ENCODE measurements around the gene FYB1.

GRCh38 chr5:39220280-39221030, 1.1 kb upstream of the FYB1 start:
- TF ChIP-seq CTCF (conservative IDR thresholded peaks at IDR 0.05 in 1 of 2, IDR thresholded peaks at IDR 0.05 in 1 of 2; ENCODE audit: extremely low read depth in 1 of 2, insufficient read depth in 1 of 2, low read depth in 1 of 2, low read length in 2 of 2) (no peak), EZH2 (IDR thresholded peaks at IDR 0.05; ENCODE audit: borderline replicate concordance, low read length) (no peak)
